ENCODE measurements around the gene POGK. TPM values are rescaled to one million over a fixed set of nuclear protein-coding genes. Genes with fewer than 3 reads are reported as not detected.

POGK gene
- total RNA-seq, 1 experiment from 2014 or later, result 38.3 TPM

- H4K20me1 ChIP-seq (ENCODE audit: low read length), result no peaks in the 10 kb centered on the region
- intact Hi-C loops (cut with micrococcal nuclease), result no loop called here
- H3K4me2 ChIP-seq (ENCODE audit: low read length), result no peak overlapping the region
- no peaks in the 10 kb centered on the region for H3K4me1 ChIP-seq (ENCODE audit: insufficient read depth, low read length)
- H3K9me2 ChIP-seq (replicated peaks; ENCODE audit: low read length), result no peaks in the 10 kb centered on the region
- BruUV-seq (replicated peaks), result no TSS peak
- ChIA-PET POLR2A (ENCODE audit: unreplicated experiment) (no interaction called here), CTCF (no interaction called here)
- TF ChIP-seq EZH2phosphoT487 (IDR thresholded peaks at IDR 0.05; ENCODE audit: borderline replicate concordance, low read length) (no peak), CTCF (conservative IDR thresholded peaks at IDR 0.05; ENCODE audit: low read depth, low read length) (no peak), EZH2 (IDR thresholded peaks at IDR 0.05; ENCODE audit: low read length, unreplicated experiment) (no peak)
- H3K36me3 ChIP-seq (ENCODE audit: low read depth, low read length), result no peaks in the 10 kb centered on the region
- H3K27ac ChIP-seq (ENCODE audit: low read length), result no peak overlapping the region
- no peak overlapping the region for H3K4me3 ChIP-seq (ENCODE audit: low read length)
- H2AFZ ChIP-seq (ENCODE audit: low read length), result no peak overlapping the region
- H3K9ac ChIP-seq (ENCODE audit: low read length), result no peak overlapping the region
- no peaks in the 10 kb centered on the region for H3K9me3 ChIP-seq (ENCODE audit: low read length)
- no peaks in the 10 kb centered on the region for H3K79me2 ChIP-seq (ENCODE audit: low read length)
- peaks cover 17% of the 10 kb centered on the region; the same call in 1 of the 2 replicates for H3K27me3 ChIP-seq (ENCODE audit: low read length)
- DNase-seq (no peak), ATAC-seq (no peak)
- no peaks in the 10 kb centered on the region for H3F3A ChIP-seq (ENCODE audit: low read length, unreplicated experiment)
These were observed 50.5 kb downstream of the POGK start for GRCh38 chr1:166889776-166890175.

GRCh38 chr1:166895766-166896165, 56.5 kb downstream of the POGK start:
- Histone ChIP-seq H3K27ac (ENCODE audit: low read length) (no peak overlapping the region), H2AFZ (ENCODE audit: low read length) (no peak overlapping the region), H3K4me3 (ENCODE audit: low read length) (no peak overlapping the region), H3F3A (ENCODE audit: low read length, unreplicated experiment) (no peaks in the 10 kb centered on the region), H3K4me2 (ENCODE audit: low read length) (no peak overlapping the region), H3K27me3 (ENCODE audit: low read length) (peaks cover 22% of the 10 kb centered on the region; the same call in 1 of the 2 replicates), H3K79me2 (ENCODE audit: low read length) (no peaks in the 10 kb centered on the region), H3K9me3 (ENCODE audit: low read length) (no peaks in the 10 kb centered on the region), H3K36me3 (ENCODE audit: low read depth, low read length) (no peaks in the 10 kb centered on the region), H3K4me1 (ENCODE audit: insufficient read depth, low read length) (no peaks in the 10 kb centered on the region), H4K20me1 (ENCODE audit: low read length) (no peaks in the 10 kb centered on the region), H3K9me2 (replicated peaks; ENCODE audit: low read length) (no peaks in the 10 kb centered on the region), H3K9ac (ENCODE audit: low read length) (no peak overlapping the region)
- ATAC-seq (no peak), DNase-seq (no peak)
- intact Hi-C loops (cut with micrococcal nuclease), result no loop called here
- POLR2A ChIA-PET (ENCODE audit: unreplicated experiment), result no interaction called here
- CTCF ChIA-PET, result no interaction called here
- BruUV-seq (replicated peaks), result no TSS peak
- TF ChIP-seq EZH2 (IDR thresholded peaks at IDR 0.05; ENCODE audit: low read length, unreplicated experiment) (no peak), EZH2phosphoT487 (IDR thresholded peaks at IDR 0.05; ENCODE audit: borderline replicate concordance, low read length) (no peak), CTCF (conservative IDR thresholded peaks at IDR 0.05; ENCODE audit: low read depth, low read length) (no peak)

DNA sequence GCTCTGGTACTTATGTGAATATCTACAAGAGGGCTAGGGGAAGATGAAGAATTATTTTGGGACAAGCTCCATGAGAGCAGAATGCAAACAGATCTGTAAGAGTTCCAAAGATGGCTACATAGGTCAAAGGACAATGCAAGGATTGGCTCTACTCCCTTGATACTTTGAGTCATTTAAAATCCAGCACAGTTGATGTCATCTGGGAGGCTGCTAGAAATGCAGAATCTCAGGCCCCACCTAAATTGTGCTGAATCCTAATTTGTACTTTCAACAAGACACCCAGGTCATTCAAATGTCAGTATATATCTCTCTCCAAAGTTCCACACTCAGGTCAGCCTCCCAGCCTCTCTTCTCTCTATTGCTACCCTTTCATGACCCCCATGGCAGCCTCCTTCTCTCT, 60.5 kb downstream of the POGK start:
- intact Hi-C loops (cut with micrococcal nuclease), result loop anchor here (10.0 kb wide), 1 partner anchor 975 kb away; no protein-coding TSS in a partner anchor

More for the DNA sequence above, 60.5 kb downstream of the POGK start:
- no peaks in the 10 kb centered on the region for H3K36me3 ChIP-seq (ENCODE audit: low read depth, low read length)
- TF ChIP-seq CTCF (conservative IDR thresholded peaks at IDR 0.05; ENCODE audit: low read depth, low read length) (no peak), EZH2 (IDR thresholded peaks at IDR 0.05; ENCODE audit: low read length, unreplicated experiment) (no peak), EZH2phosphoT487 (IDR thresholded peaks at IDR 0.05; ENCODE audit: borderline replicate concordance, low read length) (no peak)
- no TSS peak for BruUV-seq (replicated peaks)
- ATAC-seq (no peak), DNase-seq (no peak)
- no peak overlapping the region for H3K9ac ChIP-seq (ENCODE audit: low read length)
- no peaks in the 10 kb centered on the region for H3K4me1 ChIP-seq (ENCODE audit: insufficient read depth, low read length)
- H3K9me3 ChIP-seq (ENCODE audit: low read length), result no peaks in the 10 kb centered on the region
- H3K27ac ChIP-seq (ENCODE audit: low read length), result no peak overlapping the region
- H3K4me3 ChIP-seq (ENCODE audit: low read length), result no peak overlapping the region
- no peak overlapping the region for H2AFZ ChIP-seq (ENCODE audit: low read length)
- ChIA-PET POLR2A (ENCODE audit: unreplicated experiment) (no interaction called here), CTCF (no interaction called here)
- no peaks in the 10 kb centered on the region for H3F3A ChIP-seq (ENCODE audit: low read length, unreplicated experiment)
- no peaks in the 10 kb centered on the region for H3K79me2 ChIP-seq (ENCODE audit: low read length)
- no peak overlapping the region for H3K4me2 ChIP-seq (ENCODE audit: low read length)
- no peaks in the 10 kb centered on the region for H4K20me1 ChIP-seq (ENCODE audit: low read length)
- H3K9me2 ChIP-seq (replicated peaks; ENCODE audit: low read length), result no peaks in the 10 kb centered on the region
- H3K27me3 ChIP-seq (ENCODE audit: low read length), result 0 out of 2 replicates have a peak, but pooled peaks cover 4% of the 10 kb centered on the region
